DND-41 (cell line): ENCODE data around the gene ZNRF1.
"Not testable (repeated sequence)": the region's sequence is repeated elsewhere in the genome, so short reads cannot be mapped to it uniquely, and the experiment has no call there.

ENCODE experiments used
- CTCF ChIP-seq: IDR thresholded peaks from 2 replicates; pipeline ENCODE4 v1.5.1; 2012; ENCODE audit warnings: borderline replicate concordance, low read length, moderate library complexity, mild to moderate bottlenecking; ENCODE audit not compliant: poor library complexity, severe bottlenecking; ENCODE audit errors: extremely low read depth
- EZH2 ChIP-seq: IDR thresholded peaks from 3 replicates; pipeline ENCODE4 v1.6.1; 2012; ENCODE audit warnings: borderline replicate concordance, low read depth, mild to moderate bottlenecking, moderate library complexity, low read length, inconsistent platforms; ENCODE audit not compliant: severe bottlenecking

DNA sequence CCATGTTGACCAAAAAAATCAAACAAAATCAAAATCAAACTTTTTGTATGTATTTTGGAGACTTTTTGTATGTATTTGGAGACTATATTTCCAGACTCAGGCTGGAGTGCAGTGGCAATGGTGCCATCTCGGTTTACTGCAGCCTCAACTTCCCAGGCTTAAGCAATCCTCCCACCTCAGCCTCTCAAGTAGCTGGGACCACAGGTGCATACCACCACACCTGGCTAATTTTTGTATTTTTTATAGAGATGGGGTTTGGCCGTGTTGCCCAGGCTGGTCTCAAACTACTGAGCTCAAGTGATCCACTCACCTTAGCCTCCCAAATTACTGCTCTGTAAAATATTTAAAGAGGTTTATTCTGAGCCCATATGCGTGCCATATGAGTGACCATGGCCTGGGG, 9.0 kb upstream of the ZNRF1 start:
- TF ChIP-seq CTCF, EZH2: not testable (repeated sequence)
